ENCODE measurements around the gene ZNF774.

DNA sequence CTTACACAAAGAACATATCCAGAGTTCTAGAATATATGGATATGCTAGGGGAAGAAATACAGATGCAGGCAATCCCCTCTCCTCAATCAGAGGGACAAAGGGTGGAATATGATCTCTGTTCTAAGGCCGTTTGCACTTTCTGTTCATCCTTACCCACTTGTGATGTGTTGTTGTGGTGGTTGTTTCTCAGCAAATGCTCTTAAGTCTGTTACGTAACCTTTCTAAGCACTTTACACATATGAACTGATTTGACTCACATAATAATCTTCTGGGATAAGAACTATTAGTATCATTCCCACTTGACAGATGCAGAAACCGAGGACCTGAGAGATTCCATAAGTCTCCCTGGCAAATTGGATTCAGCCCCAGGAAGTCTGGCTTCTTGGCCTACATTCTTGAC, 46.2 kb upstream of the ZNF774 start:
- TF ChIP-seq FLYWCH1 (CRISPR knock-in tag; IDR thresholded peaks at IDR 0.05) (no peak), GTF2F1 (IDR thresholded peaks at IDR 0.05; ENCODE audit: low read length) (no peak), ZNF12 (CRISPR knock-in tag; IDR thresholded peaks at IDR 0.05) (no peak), EP300 (IDR thresholded peaks at IDR 0.05; ENCODE audit: low read depth in 2 of 2, low read length in 2 of 2) (no peak), EP300 (CRISPR knock-in tag; IDR thresholded peaks at IDR 0.05; ENCODE audit: borderline replicate concordance) (no peak), RAD21 (CRISPR knock-in tag; IDR thresholded peaks at IDR 0.05) (no peak), SAFB2 (CRISPR knock-in tag; IDR thresholded peaks at IDR 0.05; ENCODE audit: borderline replicate concordance, low read depth) (no peak), MEIS1 (CRISPR knock-in tag; IDR thresholded peaks at IDR 0.05; ENCODE audit: borderline replicate concordance) (no peak), GABPB1 (CRISPR knock-in tag; IDR thresholded peaks at IDR 0.05) (no peak), MAFG (CRISPR knock-in tag; IDR thresholded peaks at IDR 0.05) (no peak), SMC3 (IDR thresholded peaks at IDR 0.05; ENCODE audit: low read length) (no peak), POLR2A (IDR thresholded peaks at IDR 0.05; ENCODE audit: insufficient read depth in 1 of 2, low read depth in 2 of 2, low read length in 2 of 2) (no peak)
- TF ChIP-seq, protein P1, sequence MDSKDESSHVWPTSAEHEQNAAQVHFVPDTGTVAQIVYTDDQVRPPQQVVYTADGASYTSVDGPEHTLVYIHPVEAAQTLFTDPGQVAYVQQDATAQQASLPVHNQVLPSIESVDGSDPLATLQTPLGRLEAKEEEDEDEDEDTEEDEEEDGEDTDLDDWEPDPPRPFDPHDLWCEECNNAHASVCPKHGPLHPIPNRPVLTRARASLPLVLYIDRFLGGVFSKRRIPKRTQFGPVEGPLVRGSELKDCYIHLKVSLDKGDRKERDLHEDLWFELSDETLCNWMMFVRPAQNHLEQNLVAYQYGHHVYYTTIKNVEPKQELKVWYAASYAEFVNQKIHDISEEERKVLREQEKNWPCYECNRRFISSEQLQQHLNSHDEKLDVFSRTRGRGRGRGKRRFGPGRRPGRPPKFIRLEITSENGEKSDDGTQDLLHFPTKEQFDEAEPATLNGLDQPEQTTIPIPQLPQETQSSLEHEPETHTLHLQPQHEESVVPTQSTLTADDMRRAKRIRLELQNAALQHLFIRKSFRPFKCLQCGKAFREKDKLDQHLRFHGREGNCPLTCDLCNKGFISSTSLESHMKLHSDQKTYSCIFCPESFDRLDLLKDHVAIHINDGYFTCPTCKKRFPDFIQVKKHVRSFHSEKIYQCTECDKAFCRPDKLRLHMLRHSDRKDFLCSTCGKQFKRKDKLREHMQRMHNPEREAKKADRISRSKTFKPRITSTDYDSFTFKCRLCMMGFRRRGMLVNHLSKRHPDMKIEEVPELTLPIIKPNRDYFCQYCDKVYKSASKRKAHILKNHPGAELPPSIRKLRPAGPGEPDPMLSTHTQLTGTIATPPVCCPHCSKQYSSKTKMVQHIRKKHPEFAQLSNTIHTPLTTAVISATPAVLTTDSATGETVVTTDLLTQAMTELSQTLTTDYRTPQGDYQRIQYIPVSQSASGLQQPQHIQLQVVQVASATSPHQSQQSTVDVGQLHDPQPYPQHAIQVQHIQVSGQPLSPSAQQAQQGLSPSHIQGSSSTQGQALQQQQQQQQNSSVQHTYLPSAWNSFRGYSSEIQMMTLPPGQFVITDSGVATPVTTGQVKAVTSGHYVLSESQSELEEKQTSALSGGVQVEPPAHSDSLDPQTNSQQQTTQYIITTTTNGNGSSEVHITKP (CRISPR knock-in tag; IDR thresholded peaks at IDR 0.05; ENCODE audit: low read depth) = no peak
